HepG2 (cell line): ENCODE data around the gene ZNF839. TPM values are rescaled to one million over a fixed set of nuclear protein-coding genes. Genes with fewer than 3 reads are reported as not detected.
A peak's percentile ranks its signal among the peaks of the same experiment; 100 is the strongest.

ENCODE experiments used
- ATAC-seq: fragments of 200-7000 bp; cut with Tn5 transposase; 3 replicates; pipeline ENCODE4 v1.9.1; 2020; ENCODE audit warnings: mild to moderate bottlenecking, moderate library complexity
- BruUV-seq: library from RNA; stranded (reverse); fragments of 400-500 nt; replicated peaks from 2 replicates; lab custom pipeline; 2021; lab: Mats Ljungman, UMichigan
- CTCF ChIA-PET: fragments of 300-600 bp; formaldehyde crosslinking; extraction: SDS; loops from one replicate; lab custom pipeline; 2021; ENCODE audit warnings: low total read pairs, inconsistent platforms, low intra/inter-chr PET ratio; lab: Yijun Ruan, JAX
- POLR2A ChIA-PET: fragments of 350-600 bp; sonication (Branson Sonifier 250); formaldehyde crosslinking; loops from one replicate; lab custom pipeline; 2020; ENCODE audit warnings: antibody characterized with exemption, inconsistent platforms; lab: Yijun Ruan, JAX
- DNase-seq: peaks from one replicate; pipeline ENCODE4 v3.0.0-alpha.2; 2015; ENCODE audit warnings: low spot score
- FAIRE-seq: peaks from 3 replicates; lab custom pipeline; 2011; peaks lifted over from hg19 to GRCh38; lab: Jason Lieb, UNC
- H2AFZ ChIP-seq: one replicate; pipeline ENCODE4 v1.6.1; 2011; ENCODE audit warnings: low read length, inconsistent platforms
- H3K27ac ChIP-seq: fragments of 300-600 bp; 3 replicates; pipeline ENCODE4 v1.8.0; 2011; ENCODE audit warnings: mixed run types, mild to moderate bottlenecking, mixed read lengths, low read length, inconsistent platforms; ENCODE audit not compliant: insufficient read depth; ENCODE audit errors: extremely low read length
- H3K27me3 ChIP-seq, 2 experiments: fragments of 200-600 bp in 1 of 2; 2 replicates in 1 of 2; 3 replicates in 1 of 2; pipeline versions ENCODE4 v1.6.0 to v1.8.0; 2011; ENCODE audit warnings: low read length in 2 of 2, mild to moderate bottlenecking in 2 of 2, moderate library complexity in 2 of 2, inconsistent platforms in 1 of 2; ENCODE audit not compliant: insufficient read depth in 2 of 2, control insufficient read depth in 1 of 2
- H3K36me3 ChIP-seq, 2 experiments: fragments of 200-600 bp in 1 of 2; replicated peaks in 1 of 2; 2 replicates in 1 of 2; 3 replicates in 1 of 2; pipeline versions ENCODE4 v1.5.1 to v1.8.0; 2011; ENCODE audit warnings: low read length in 2 of 2, inconsistent platforms in 1 of 2; ENCODE audit not compliant: insufficient read depth in 2 of 2, control insufficient read depth in 1 of 2
- H3K4me1 ChIP-seq: 2 replicates; pipeline ENCODE4 v1.5.1; 2012; ENCODE audit warnings: low read length, inconsistent platforms; ENCODE audit not compliant: insufficient read depth
- H3K4me2 ChIP-seq: 2 replicates; pipeline ENCODE4 v1.6.0; 2011; ENCODE audit warnings: low read depth, low read length, inconsistent platforms
- H3K4me3 ChIP-seq, 3 experiments: fragments of 200-600 bp in 1 of 3; sonication (generic), shearing (Covaris generic) in 1 of 3; replicated peaks in 1 of 3; 2 replicates each; pipeline ENCODE4 v1.5.1; 2011 to 2016; ENCODE audit warnings: low read length in 3 of 3, inconsistent platforms in 2 of 3, low read depth in 2 of 3, mild to moderate bottlenecking in 2 of 3, control low read depth in 1 of 3, mixed read lengths in 1 of 3; ENCODE audit not compliant: insufficient read depth in 1 of 3
- H3K79me2 ChIP-seq: one replicate; pipeline ENCODE4 v1.6.1; 2011; ENCODE audit warnings: low read length, inconsistent platforms; ENCODE audit not compliant: insufficient read depth
- H3K9ac ChIP-seq: 2 replicates; pipeline ENCODE4 v1.6.0; 2011; ENCODE audit warnings: mild to moderate bottlenecking, low read depth, low read length, inconsistent platforms; ENCODE audit not compliant: insufficient read depth
- H3K9me3 ChIP-seq: 2 replicates; pipeline ENCODE4 v1.5.1; 2012; ENCODE audit warnings: mild to moderate bottlenecking, low read length
- H4K20me1 ChIP-seq: 2 replicates; pipeline ENCODE4 v1.6.0; 2011; ENCODE audit warnings: inconsistent platforms, mild to moderate bottlenecking, low read length, moderate library complexity; ENCODE audit not compliant: insufficient read depth
- ARNTL ChIP-seq: sonication (generic); formaldehyde crosslinking; IDR thresholded peaks from 2 replicates; pipeline ENCODE4 v1.4.0; 2020; ENCODE audit warnings: mild to moderate bottlenecking, missing genetic modification reagents
- ATRX ChIP-seq: sonication (generic); formaldehyde crosslinking; IDR thresholded peaks from 2 replicates; pipeline ENCODE4 v1.4.0; 2020; ENCODE audit warnings: missing genetic modification reagents, borderline replicate concordance
- BRD4 ChIP-seq: sonication (generic); formaldehyde crosslinking; IDR thresholded peaks from 2 replicates; pipeline ENCODE4 v1.4.0; 2020; ENCODE audit warnings: missing genetic modification reagents
- EED ChIP-seq: sonication (generic); formaldehyde crosslinking; IDR thresholded peaks from 2 replicates; pipeline ENCODE4 v1.5.0; 2020; ENCODE audit warnings: mild to moderate bottlenecking, missing genetic modification reagents
- ESRRA ChIP-seq: sonication (generic); formaldehyde crosslinking; IDR thresholded peaks from 2 replicates; pipeline ENCODE4 v1.5.1; 2020; ENCODE audit warnings: mild to moderate bottlenecking, low read depth, missing genetic modification reagents
- ETV6 ChIP-seq: sonication (generic); formaldehyde crosslinking; conservative IDR thresholded peaks from 2 replicates; pipeline ENCODE4 v1.4.0; 2020; ENCODE audit warnings: missing genetic modification reagents
- GLI4 ChIP-seq: sonication (generic); formaldehyde crosslinking; IDR thresholded peaks from 2 replicates; pipeline ENCODE4 v1.5.1; 2020; ENCODE audit warnings: missing genetic modification reagents, mild to moderate bottlenecking, moderate library complexity, borderline replicate concordance
- HMG20A ChIP-seq: IDR thresholded peaks from 2 replicates; pipeline ENCODE4 v1.6.1; 2016; ENCODE audit warnings: borderline replicate concordance
- JUN ChIP-seq: sonication (generic); formaldehyde crosslinking; IDR thresholded peaks from 2 replicates; pipeline ENCODE4 v1.4.0; 2020; ENCODE audit warnings: mild to moderate bottlenecking, missing genetic modification reagents
- MBD4 ChIP-seq: IDR thresholded peaks from 2 replicates; pipeline ENCODE4 v1.6.1; 2012; ENCODE audit warnings: low read length, inconsistent platforms, borderline replicate concordance
- MEIS1 ChIP-seq: sonication (generic); formaldehyde crosslinking; IDR thresholded peaks from 2 replicates; pipeline ENCODE4 v1.9.0; 2021; ENCODE audit warnings: mild to moderate bottlenecking, missing genetic modification reagents, moderate library complexity, borderline replicate concordance
- PITX1 ChIP-seq: sonication (generic); formaldehyde crosslinking; IDR thresholded peaks from 2 replicates; pipeline ENCODE4 v1.5.1; 2020; ENCODE audit warnings: mild to moderate bottlenecking, missing genetic modification reagents
- RARA ChIP-seq: IDR thresholded peaks from 2 replicates; pipeline ENCODE4 v1.6.1; 2016; ENCODE audit warnings: missing genetic modification reagents, missing compliant biosample characterization
- SIN3A ChIP-seq: IDR thresholded peaks from 2 replicates; pipeline ENCODE4 v1.6.1; 2011; ENCODE audit warnings: low read depth, mild to moderate bottlenecking, control low read depth, low read length, borderline replicate concordance
- U2AF1 ChIP-seq: fragments of 200-400 bp; formaldehyde crosslinking; optimal IDR thresholded peaks from 2 replicates; pipeline ENCODE3; 2017; ENCODE audit warnings: mild to moderate bottlenecking, low read depth, low read length
- ZNF329 ChIP-seq: sonication (generic); formaldehyde crosslinking; IDR thresholded peaks from 2 replicates; pipeline ENCODE4 v1.9.0; 2021; ENCODE audit warnings: low read depth, mild to moderate bottlenecking, missing genetic modification reagents
- ZNF644 ChIP-seq: IDR thresholded peaks from 2 replicates; pipeline ENCODE4 v1.6.1; 2016; ENCODE audit warnings: low read depth
- ZNF83 ChIP-seq: sonication (generic); formaldehyde crosslinking; IDR thresholded peaks from 2 replicates; pipeline ENCODE4 v1.4.0; 2020; ENCODE audit warnings: missing genetic modification reagents, mild to moderate bottlenecking, borderline replicate concordance
- WGBS: methylation state at CpG from one replicate; pipeline ENCODE4 v1.1.6; 2017; ENCODE audit warnings: low lambda C conversion rate; 5-methylcytosine and 5-hydroxymethylcytosine counted together
- in situ Hi-C: cut with HindIII; loops from 2 replicates; pipeline ENCODE4 v1.10.0; 2017; ENCODE audit warnings: low pct_unique_long_range_greater_than_20kb; ENCODE audit not compliant: extremely low pct_ligation_motif_present
- intact Hi-C: fragments of 100-400 bp; cut with micrococcal nuclease; formaldehyde crosslinking; loops from one replicate; pipeline ENCODE4 v1.10.0; 2022; ENCODE audit not compliant: unreplicated experiment
- polyA plus RNA-seq, 8 experiments: library from polyadenylated mRNA; depleted of rRNA in 3 of 8; stranded (reverse) in 7 of 8; unstranded in 1 of 8; fragments of >200 nt; fragmentation: Illumina TruSeq in 4 of 8; extraction: Trizol in 4 of 8; gene quantifications; 2 replicates each; pipeline versions ENCODE4 v1.2.1 to v1.2.3, GENCODE V29; 2011 to 2016; ENCODE audit warnings: low read depth in 4 of 8, missing spikeins in 1 of 8, mixed read lengths in 1 of 8; ENCODE audit not compliant: insufficient read depth in 1 of 8
- total RNA-seq, 5 experiments: library from RNA; depleted of rRNA; stranded (reverse); fragments of >200 nt; fragmentation: Illumina TruSeq; extraction: Trizol; gene quantifications; 2 replicates each; pipeline ENCODE4 v1.2.3, GENCODE V29; 2016; ENCODE audit warnings: low read depth in 1 of 5
- TF ChIP-seq, protein P1 (sequence below): sonication (generic); formaldehyde crosslinking; IDR thresholded peaks from 2 replicates; pipeline ENCODE4 v1.5.0; 2020; ENCODE audit warnings: mild to moderate bottlenecking, missing genetic modification reagents
- TF ChIP-seq, protein P2 (sequence below): sonication (generic); formaldehyde crosslinking; IDR thresholded peaks from 2 replicates; pipeline ENCODE4 v1.4.0; 2020; ENCODE audit warnings: missing genetic modification reagents, mild to moderate bottlenecking, borderline replicate concordance
- TF ChIP-seq, protein P3 (sequence below): sonication (generic); formaldehyde crosslinking; IDR thresholded peaks from 2 replicates; pipeline ENCODE4 v1.4.0; 2020; ENCODE audit warnings: mild to moderate bottlenecking, missing genetic modification reagents

Gene ZNF839
- total and polyA plus RNA-seq, 2 of the 13 experiments (the other 11 are each of a cell fraction or from before 2014, with no cell fraction given) = 11.1 to 12.8 TPM

DNA sequence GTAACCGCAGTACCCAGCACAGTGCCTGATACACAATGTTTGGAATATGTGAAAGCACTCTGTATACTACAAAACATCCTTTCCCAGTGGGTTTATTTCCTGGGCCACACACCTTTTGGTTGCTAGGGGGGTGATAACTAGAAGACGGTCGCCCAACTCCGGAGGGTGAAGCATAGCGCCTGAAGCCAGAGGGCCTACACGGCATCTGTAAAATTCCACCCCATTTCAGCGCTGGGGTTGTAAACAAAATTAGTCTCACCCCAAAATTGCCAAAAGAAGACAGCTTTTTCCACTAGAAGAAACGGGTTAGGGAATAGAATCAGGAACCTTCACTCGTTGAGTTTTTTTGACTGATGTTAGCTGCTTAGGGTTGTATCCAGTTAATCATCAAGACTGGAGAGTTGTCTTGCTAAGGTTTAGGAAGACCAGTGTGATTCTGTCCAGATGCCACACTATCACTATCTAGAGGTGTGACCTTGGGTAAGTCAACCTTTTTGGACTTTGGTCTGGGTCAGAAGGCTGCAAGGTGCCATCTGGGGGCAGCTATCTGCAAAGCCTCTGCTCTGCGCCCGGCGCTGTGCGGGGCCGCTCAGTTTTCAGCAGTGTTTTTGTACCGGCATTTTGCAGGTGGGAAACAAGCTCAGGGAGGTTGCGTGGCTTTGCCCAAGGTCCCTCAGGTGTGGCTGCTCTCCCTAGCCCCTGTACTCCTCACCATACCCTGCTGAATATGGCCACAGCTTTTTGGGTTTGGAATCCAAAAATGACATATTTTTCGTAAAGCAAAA is 1.3 kb downstream of the ZNF839 start:
- Histone ChIP-seq H3K9me3 (no peaks in the 10 kb centered on the region), H3K4me1 (peaks cover 62% of the 10 kb centered on the region), H3K27me3 (no peaks in the 10 kb centered on the region; a peak in 1 of 5 replicates), H3K79me2 (peaks cover 7% of the 10 kb centered on the region), H4K20me1 (no peaks in the 10 kb centered on the region), H3K36me3 (no peaks in the 10 kb centered on the region), H3K27ac (peak overlapping the region; percentile 96), H3K4me2 (peak overlapping the region; percentile 96), H2AFZ (no peak overlapping the region), H3K9ac (peak overlapping the region; percentile 98), H3K4me3 (peak overlapping the region; percentile 72 to 85 (median 74))
- FAIRE-seq (peak; percentile 55), ATAC-seq (peak; percentile 53), DNase-seq (peak; percentile 83)
- CTCF ChIA-PET = no interaction called here
- POLR2A ChIA-PET = interaction anchor here (0.6 to 2.9 kb wide), 15 partner anchors 12 to 614 kb away, joined by 3 to 14 read pairs (median 4); partner anchors contain the start of genes CINP, MOK and TECPR2
- intact Hi-C loops = loop anchor here (5.0 kb wide), 2 partner anchors 271 to 359 kb away; partner anchors contain the start of genes DYNC1H1 and RCOR1
- BruUV-seq = TSS peak; percentile 50
- in situ Hi-C loops = no loop called here
- 0% methylated on average over 12 of the region's 17 CpGs for WGBS
- no peak; the same call in 1 of the 2 replicates for TF ChIP-seq PITX1 (CRISPR knock-in tag)
- peak; percentile 9; the same call in 1 of the 2 replicates for TF ChIP-seq MEIS1 (CRISPR knock-in tag)
- TF ChIP-seq RARA = peak; percentile 80
- no peak; the same call in 1 of the 2 replicates for TF ChIP-seq ZNF83 (CRISPR knock-in tag)
- peak; percentile 100 for TF ChIP-seq ESRRA (CRISPR knock-in tag)
- TF ChIP-seq, protein P1, sequence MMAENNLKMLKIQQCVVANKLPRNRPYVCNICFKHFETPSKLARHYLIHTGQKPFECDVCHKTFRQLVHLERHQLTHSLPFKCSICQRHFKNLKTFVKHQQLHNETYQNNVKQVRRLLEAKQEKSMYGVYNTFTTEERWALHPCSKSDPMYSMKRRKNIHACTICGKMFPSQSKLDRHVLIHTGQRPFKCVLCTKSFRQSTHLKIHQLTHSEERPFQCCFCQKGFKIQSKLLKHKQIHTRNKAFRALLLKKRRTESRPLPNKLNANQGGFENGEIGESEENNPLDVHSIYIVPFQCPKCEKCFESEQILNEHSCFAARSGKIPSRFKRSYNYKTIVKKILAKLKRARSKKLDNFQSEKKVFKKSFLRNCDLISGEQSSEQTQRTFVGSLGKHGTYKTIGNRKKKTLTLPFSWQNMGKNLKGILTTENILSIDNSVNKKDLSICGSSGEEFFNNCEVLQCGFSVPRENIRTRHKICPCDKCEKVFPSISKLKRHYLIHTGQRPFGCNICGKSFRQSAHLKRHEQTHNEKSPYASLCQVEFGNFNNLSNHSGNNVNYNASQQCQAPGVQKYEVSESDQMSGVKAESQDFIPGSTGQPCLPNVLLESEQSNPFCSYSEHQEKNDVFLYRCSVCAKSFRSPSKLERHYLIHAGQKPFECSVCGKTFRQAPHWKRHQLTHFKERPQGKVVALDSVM (CRISPR knock-in tag) = no peak
- TF ChIP-seq ZNF329 (CRISPR knock-in tag) = no peak
- 0 out of 2 replicates have a peak, but pooled peaks have one; percentile 24 for TF ChIP-seq ARNTL
- no peak for TF ChIP-seq ATRX (CRISPR knock-in tag)
- TF ChIP-seq, protein P2, sequence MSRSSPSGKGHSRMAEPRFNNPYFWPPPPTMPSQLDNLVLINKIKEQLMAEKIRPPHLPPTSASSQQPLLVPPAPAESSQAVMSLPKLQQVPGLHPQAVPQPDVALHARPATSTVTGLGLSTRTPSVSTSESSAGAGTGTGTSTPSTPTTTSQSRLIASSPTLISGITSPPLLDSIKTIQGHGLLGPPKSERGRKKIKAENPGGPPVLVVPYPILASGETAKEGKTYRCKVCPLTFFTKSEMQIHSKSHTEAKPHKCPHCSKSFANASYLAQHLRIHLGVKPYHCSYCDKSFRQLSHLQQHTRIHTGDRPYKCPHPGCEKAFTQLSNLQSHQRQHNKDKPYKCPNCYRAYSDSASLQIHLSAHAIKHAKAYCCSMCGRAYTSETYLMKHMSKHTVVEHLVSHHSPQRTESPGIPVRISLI (CRISPR knock-in tag) = 0 out of 2 replicates have a peak, but pooled peaks have one; percentile 10
- TF ChIP-seq, protein P3, sequence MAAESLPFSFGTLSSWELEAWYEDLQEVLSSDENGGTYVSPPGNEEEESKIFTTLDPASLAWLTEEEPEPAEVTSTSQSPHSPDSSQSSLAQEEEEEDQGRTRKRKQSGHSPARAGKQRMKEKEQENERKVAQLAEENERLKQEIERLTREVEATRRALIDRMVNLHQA (CRISPR knock-in tag) = no peak
- peak; percentile 36; the same call in 1 of the 2 replicates for TF ChIP-seq SIN3A
- no peak for TF ChIP-seq JUN
- TF ChIP-seq ETV6 (CRISPR knock-in tag) = 0 out of 2 replicates have a peak, but pooled peaks have one; percentile 30
- no peak for TF ChIP-seq EED (CRISPR knock-in tag)
- 0 out of 2 replicates have a peak, but pooled peaks have one; percentile 42 for TF ChIP-seq GLI4 (CRISPR knock-in tag)
- peak; percentile 82; the same call in 1 of the 2 replicates for TF ChIP-seq BRD4 (CRISPR knock-in tag)
- TF ChIP-seq MBD4 = no peak; the same call in 1 of the 2 replicates
- no peak for TF ChIP-seq U2AF1
- TF ChIP-seq ZNF644 (CRISPR knock-in tag) = no peak
- TF ChIP-seq HMG20A (CRISPR knock-in tag) = no peak
